ENCODE results near the gene FAM184B.
"Not testable (repeated sequence)": the region's sequence is repeated elsewhere in the genome, so short reads cannot be mapped to it uniquely, and the experiment has no call there.

FAM184B gene

GRCh38 chr4:17715511-17715910 is 65.9 kb downstream of the FAM184B start:
- DNase-seq: no peak

GRCh38 chr4:17713779-17714178 is 67.6 kb downstream of the FAM184B start:
- no peak for DNase-seq

GRCh38 chr4:17712166-17712565 is 69.3 kb downstream of the FAM184B start:
- DNase-seq: no peak

- DNase-seq: not testable (repeated sequence)
These were observed 70.2 kb downstream of the FAM184B start for GRCh38 chr4:17711206-17711605.

- DNase-seq: no peak
These were observed 71.7 kb downstream of the FAM184B start for GRCh38 chr4:17709763-17710068.

GRCh38 chr4:17708992-17709762 is 72.2 kb downstream of the FAM184B start:
- no peak for DNase-seq

GRCh38 chr4:17707671-17708070 is 73.8 kb downstream of the FAM184B start:
- DNase-seq: no peak

GRCh38 chr4:17705107-17705506 is 76.3 kb downstream of the FAM184B start:
- DNase-seq: no peak

- DNase-seq: no peak
These were observed 77.3 kb downstream of the FAM184B start for GRCh38 chr4:17704020-17704650.

GRCh38 chr4:17702641-17703040 is 78.8 kb downstream of the FAM184B start:
- no peak for DNase-seq

- DNase-seq: no peak
These were observed 79.5 kb downstream of the FAM184B start for GRCh38 chr4:17701882-17702281.

GRCh38 chr4:17701138-17701839 is 80.1 kb downstream of the FAM184B start:
- no peak for DNase-seq

- DNase-seq: no peak
These were observed 82.0 kb downstream of the FAM184B start for GRCh38 chr4:17699380-17699779.

GRCh38 chr4:17698116-17698515 is 83.3 kb downstream of the FAM184B start:
- DNase-seq: no peak

GRCh38 chr4:17695341-17695740 is 86.1 kb downstream of the FAM184B start:
- DNase-seq: no peak

GRCh38 chr4:17694552-17694951 is 86.9 kb downstream of the FAM184B start:
- DNase-seq: no peak

- DNase-seq: no peak
These were observed 90.5 kb downstream of the FAM184B start for GRCh38 chr4:17690898-17691297.

- no peak for DNase-seq
These were observed 91.3 kb downstream of the FAM184B start for GRCh38 chr4:17690135-17690534.

- DNase-seq: no peak
These were observed 93.4 kb downstream of the FAM184B start for GRCh38 chr4:17688011-17688441.

- DNase-seq: no peak
These were observed 94.1 kb downstream of the FAM184B start for GRCh38 chr4:17687237-17687857.

- not testable (repeated sequence) for DNase-seq
These were observed 96.8 kb downstream of the FAM184B start for GRCh38 chr4:17684648-17685047.

- no peak for DNase-seq
These were observed 99.2 kb downstream of the FAM184B start for GRCh38 chr4:17682222-17682566.

All from AML-193 (cell line).